SIG-M5 treated with dmso at 0.1 percent for 504 hours (cell line): ENCODE data around the gene CTSD.

ENCODE experiments used
- DNase-seq: peaks from one replicate; lab custom pipeline; 2025; ENCODE audit not compliant: unreplicated experiment; lab: John Stamatoyannopoulos, UW

The CTSD gene

GRCh38 chr11:1746511-1746931 lies 17.2 kb downstream of the CTSD start:
- DNase-seq, result no peak

- no peak for DNase-seq
Measured at GRCh38 chr11:1745701-1746320, 17.9 kb downstream of the CTSD start.

- no peak for DNase-seq
Measured at GRCh38 chr11:1744891-1745700, 18.6 kb downstream of the CTSD start.

GRCh38 chr11:1744137-1744886 lies 19.4 kb downstream of the CTSD start:
- no peak for DNase-seq

- DNase-seq, result no peak
Measured at GRCh38 chr11:1743585-1744136, 20.1 kb downstream of the CTSD start.

- no peak for DNase-seq
Measured at GRCh38 chr11:1742869-1743584, 20.7 kb downstream of the CTSD start.

GRCh38 chr11:1742371-1742770 lies 21.4 kb downstream of the CTSD start:
- no peak for DNase-seq

GRCh38 chr11:1741741-1742140 lies 22.0 kb downstream of the CTSD start:
- no peak for DNase-seq

- no peak for DNase-seq
Measured at GRCh38 chr11:1740786-1741530, 22.8 kb downstream of the CTSD start.

GRCh38 chr11:1739576-1739975 lies 24.2 kb downstream of the CTSD start:
- DNase-seq, result no peak

- no peak for DNase-seq
Measured at GRCh38 chr11:1738380-1738779, 25.3 kb downstream of the CTSD start.

GRCh38 chr11:1737080-1737757 lies 26.5 kb downstream of the CTSD start:
- DNase-seq, result no peak

- no peak for DNase-seq
Measured at GRCh38 chr11:1736447-1736992, 27.2 kb downstream of the CTSD start.

GRCh38 chr11:1735271-1735670 lies 28.5 kb downstream of the CTSD start:
- no peak for DNase-seq

GRCh38 chr11:1734641-1735081 lies 29.1 kb downstream of the CTSD start:
- DNase-seq, result no peak

GRCh38 chr11:1733716-1734640 lies 29.7 kb downstream of the CTSD start:
- no peak for DNase-seq

- no peak for DNase-seq
Measured at GRCh38 chr11:1733009-1733715, 30.6 kb downstream of the CTSD start.
